Spleen (tissue), 7 donors: Measurements from ENCODE around the gene PMVK.

Experiments
- POLR2A ChIP-seq, 3 donors: fragments of 450-650 bp; IDR thresholded peaks; one replicate each; pipeline ENCODE4 v1.5.1; 2017; ENCODE audit warnings: antibody characterized with exemption in 3 of 3, mild to moderate bottlenecking in 1 of 3
- TF ChIP-seq, protein P1 (sequence below), 11 experiments: fragments of 200-600 bp in 7 of 11; fragments of 450-650 bp in 4 of 11; sonication (generic) in 4 of 11; IDR thresholded peaks in 8 of 11; conservative IDR thresholded peaks in 3 of 11; 1 replicate in 7 of 11; 2 replicates in 4 of 11; pipeline versions ENCODE4 v1.4.0 to v1.8.0; 2016 to 2021; ENCODE audit warnings: antibody characterized with exemption in 11 of 11, inconsistent platforms in 4 of 11, mild to moderate bottlenecking in 1 of 11
- donor health status: DM: no; HTN: no; CAD: no; lungs with moderate emphysema.
- donor health status: DM: no; HTN: no; CAD: no.
- donor health status: DM: no; HTN: no; CAD: no.

- TF ChIP-seq, protein P1, sequence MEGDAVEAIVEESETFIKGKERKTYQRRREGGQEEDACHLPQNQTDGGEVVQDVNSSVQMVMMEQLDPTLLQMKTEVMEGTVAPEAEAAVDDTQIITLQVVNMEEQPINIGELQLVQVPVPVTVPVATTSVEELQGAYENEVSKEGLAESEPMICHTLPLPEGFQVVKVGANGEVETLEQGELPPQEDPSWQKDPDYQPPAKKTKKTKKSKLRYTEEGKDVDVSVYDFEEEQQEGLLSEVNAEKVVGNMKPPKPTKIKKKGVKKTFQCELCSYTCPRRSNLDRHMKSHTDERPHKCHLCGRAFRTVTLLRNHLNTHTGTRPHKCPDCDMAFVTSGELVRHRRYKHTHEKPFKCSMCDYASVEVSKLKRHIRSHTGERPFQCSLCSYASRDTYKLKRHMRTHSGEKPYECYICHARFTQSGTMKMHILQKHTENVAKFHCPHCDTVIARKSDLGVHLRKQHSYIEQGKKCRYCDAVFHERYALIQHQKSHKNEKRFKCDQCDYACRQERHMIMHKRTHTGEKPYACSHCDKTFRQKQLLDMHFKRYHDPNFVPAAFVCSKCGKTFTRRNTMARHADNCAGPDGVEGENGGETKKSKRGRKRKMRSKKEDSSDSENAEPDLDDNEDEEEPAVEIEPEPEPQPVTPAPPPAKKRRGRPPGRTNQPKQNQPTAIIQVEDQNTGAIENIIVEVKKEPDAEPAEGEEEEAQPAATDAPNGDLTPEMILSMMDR (IDR thresholded peaks at IDR 0.05 in 8 of 11, conservative IDR thresholded peaks at IDR 0.05 in 3 of 11): no peak
- no peak for TF ChIP-seq POLR2A (IDR thresholded peaks at IDR 0.05)
These were observed 27.6 kb downstream of the PMVK start for GRCh38 chr1:154908937-154909336.
